Astrocyte (in vitro differentiated cells and primary cell): Measurements from ENCODE around the gene ZCCHC8. TPM values are rescaled to one million over a fixed set of nuclear protein-coding genes. Genes with fewer than 3 reads are reported as not detected.

Experiments used
- DNase-seq: peaks from one replicate; pipeline ENCODE4 v3.0.0-alpha.2; 2010; ENCODE audit warnings: low read depth
- FAIRE-seq: peaks from 2 replicates; lab custom pipeline; 2011; peaks lifted over from hg19 to GRCh38; lab: Jason Lieb, UNC
- H2AFZ ChIP-seq: 2 replicates; pipeline ENCODE4 v1.6.0; 2012; ENCODE audit warnings: low read depth, low read length, inconsistent platforms
- H3K27ac ChIP-seq: 2 replicates; pipeline ENCODE4 v1.5.1; 2011; ENCODE audit warnings: low read depth, low read length, inconsistent platforms
- H3K27me3 ChIP-seq: 2 replicates; pipeline ENCODE4 v1.6.0; 2011; ENCODE audit warnings: low read length, inconsistent platforms; ENCODE audit not compliant: insufficient read depth
- H3K36me3 ChIP-seq: 2 replicates; pipeline ENCODE4 v1.5.1; 2011; ENCODE audit warnings: low read length, inconsistent platforms; ENCODE audit not compliant: insufficient read depth
- H3K4me1 ChIP-seq: 2 replicates; pipeline ENCODE4 v1.5.1; 2011; ENCODE audit warnings: low read length, inconsistent platforms; ENCODE audit not compliant: insufficient read depth
- H3K4me2 ChIP-seq: 2 replicates; pipeline ENCODE4 v1.6.0; 2012; ENCODE audit warnings: low read length, inconsistent platforms
- H3K4me3 ChIP-seq: 2 replicates; pipeline ENCODE4 v1.5.1; 2011; ENCODE audit warnings: low read depth, mild to moderate bottlenecking, low read length, inconsistent platforms; ENCODE audit not compliant: insufficient read depth
- H3K79me2 ChIP-seq: 2 replicates; pipeline ENCODE4 v1.6.0; 2012; ENCODE audit warnings: mild to moderate bottlenecking, low read length, inconsistent platforms; ENCODE audit not compliant: insufficient read depth
- H3K9ac ChIP-seq: 2 replicates; pipeline ENCODE4 v1.6.0; 2012; ENCODE audit warnings: mild to moderate bottlenecking, low read length, inconsistent platforms
- H3K9me3 ChIP-seq: 2 replicates; pipeline ENCODE4 v1.5.1; 2012; ENCODE audit warnings: low read depth, mild to moderate bottlenecking, low read length, inconsistent platforms; ENCODE audit not compliant: insufficient read depth
- H4K20me1 ChIP-seq: 2 replicates; pipeline ENCODE4 v1.6.0; 2012; ENCODE audit warnings: low read length, inconsistent platforms; ENCODE audit not compliant: insufficient read depth
- H3K27ac Mint-ChIP-seq: one replicate; pipeline ENCODE4 v1.8.0; 2021; ENCODE audit warnings: mild to moderate bottlenecking, mixed read lengths; ENCODE audit not compliant: unreplicated experiment
- H3K27me3 Mint-ChIP-seq: one replicate; pipeline ENCODE4 v1.8.0; 2021; ENCODE audit warnings: low read depth, mixed read lengths; ENCODE audit not compliant: unreplicated experiment
- H3K36me3 Mint-ChIP-seq: one replicate; pipeline ENCODE4 v1.8.0; 2021; ENCODE audit warnings: low read depth, mixed read lengths; ENCODE audit not compliant: unreplicated experiment
- H3K4me1 Mint-ChIP-seq: one replicate; pipeline ENCODE4 v1.8.0; 2021; ENCODE audit warnings: low read depth, mixed read lengths; ENCODE audit not compliant: unreplicated experiment
- H3K4me3 Mint-ChIP-seq: one replicate; pipeline ENCODE4 v1.8.0; 2021; ENCODE audit warnings: mild to moderate bottlenecking, moderate library complexity, mixed read lengths; ENCODE audit not compliant: unreplicated experiment
- H3K9me3 Mint-ChIP-seq: one replicate; pipeline ENCODE4 v1.8.0; 2021; ENCODE audit warnings: mild to moderate bottlenecking, mixed read lengths; ENCODE audit not compliant: unreplicated experiment
- CTCF ChIP-seq: IDR thresholded peaks from 2 replicates; pipeline ENCODE4 v1.5.1; 2011; ENCODE audit warnings: low read depth, mild to moderate bottlenecking, inconsistent platforms, low read length, moderate library complexity; ENCODE audit not compliant: insufficient read depth
- EZH2 ChIP-seq: IDR thresholded peaks from 2 replicates; pipeline ENCODE4 v1.6.1; 2012; ENCODE audit warnings: mild to moderate bottlenecking, low read length, inconsistent platforms; ENCODE audit not compliant: insufficient read depth
- total RNA-seq: library from RNA; stranded (reverse); gene quantifications from 2 replicates; pipeline ENCODE4 v1.2.1, GENCODE V29; 2021

ZCCHC8 gene
- total RNA-seq, 1 donor from 2014 or later = 25.3 TPM

GRCh38 chr12:122523846-122524718, 23.4 kb upstream of the ZCCHC8 start:
- Histone ChIP-seq H4K20me1 (peaks cover 67% of the 10 kb centered on the region), H3K36me3 (peaks cover 34% of the 10 kb centered on the region)
- peaks cover 12% of the 10 kb centered on the region for H3K36me3 Mint-ChIP-seq

GRCh38 chr12:122523280-122523679, 22.5 kb upstream of the ZCCHC8 start:
- TF ChIP-seq CTCF (no peak), EZH2 (no peak)
- Mint-ChIP-seq H3K36me3 (peaks cover 17% of the 10 kb centered on the region), H3K27me3 (no peaks in the 10 kb centered on the region), H3K27ac (peak overlapping the region; percentile 82), H3K4me3 (no peak overlapping the region), H3K9me3 (no peaks in the 10 kb centered on the region), H3K4me1 (peaks cover 29% of the 10 kb centered on the region)
- Histone ChIP-seq H3K27me3 (no peaks in the 10 kb centered on the region), H3K79me2 (peaks cover 90% of the 10 kb centered on the region), H3K36me3 (peaks cover 41% of the 10 kb centered on the region), H3K4me1 (peaks cover 14% of the 10 kb centered on the region), H3K4me3 (peak overlapping the region; percentile 68), H2AFZ (no peak overlapping the region), H4K20me1 (peaks cover 74% of the 10 kb centered on the region), H3K27ac (peak overlapping the region; percentile 28), H3K9ac (peak overlapping the region; percentile 100), H3K4me2 (peak overlapping the region; percentile 81), H3K9me3 (no peaks in the 10 kb centered on the region)
- FAIRE-seq (no peak), DNase-seq (peak; percentile 59)

More at GRCh38 chr12:122523846-122524718, 23.4 kb upstream of the ZCCHC8 start:
- no peak overlapping the region for H2AFZ ChIP-seq
- DNase-seq (no peak), FAIRE-seq (no peak)
- H3K4me2 ChIP-seq = peak overlapping the region; percentile 81
- H3K9me3 ChIP-seq = no peaks in the 10 kb centered on the region
- H3K9me3 Mint-ChIP-seq = no peaks in the 10 kb centered on the region
- H3K27ac ChIP-seq = peak overlapping the region; percentile 6
- H3K4me3 ChIP-seq = peak overlapping the region; percentile 68
- H3K79me2 ChIP-seq = peaks cover 91% of the 10 kb centered on the region
- H3K4me1 ChIP-seq = peaks cover 9% of the 10 kb centered on the region
- peaks cover 27% of the 10 kb centered on the region for H3K4me1 Mint-ChIP-seq
- no peaks in the 10 kb centered on the region for H3K27me3 ChIP-seq
- H3K27ac Mint-ChIP-seq = peak overlapping the region; percentile 92
- no peak overlapping the region for H3K4me3 Mint-ChIP-seq
- H3K9ac ChIP-seq = peak overlapping the region; percentile 100
- TF ChIP-seq EZH2 = no peak
- TF ChIP-seq CTCF = no peak
- H3K27me3 Mint-ChIP-seq = no peaks in the 10 kb centered on the region

GRCh38 chr12:122520676-122521075, 19.9 kb upstream of the ZCCHC8 start:
- Mint-ChIP-seq H3K27me3 (no peaks in the 10 kb centered on the region), H3K27ac (no peak overlapping the region), H3K4me1 (peaks cover 43% of the 10 kb centered on the region), H3K36me3 (peaks cover 27% of the 10 kb centered on the region), H3K9me3 (no peaks in the 10 kb centered on the region), H3K4me3 (no peak overlapping the region)
- Histone ChIP-seq H3K36me3 (peaks cover 58% of the 10 kb centered on the region), H3K9me3 (no peaks in the 10 kb centered on the region), H3K4me1 (peaks cover 21% of the 10 kb centered on the region), H4K20me1 (peaks cover 96% of the 10 kb centered on the region), H2AFZ (no peak overlapping the region), H3K4me3 (no peak overlapping the region), H3K27me3 (no peaks in the 10 kb centered on the region), H3K9ac (no peak overlapping the region), H3K79me2 (peaks cover 87% of the 10 kb centered on the region), H3K4me2 (no peak overlapping the region), H3K27ac (no peak overlapping the region)
- DNase-seq (no peak), FAIRE-seq (no peak)
- TF ChIP-seq CTCF (no peak), EZH2 (no peak)
